GM21528 (cell line): ENCODE data around the gene ASIP.

Experiments used
- ATAC-seq: cut with Tn5 transposase; IDR thresholded peaks from one replicate; pipeline ENCODE4 v1.9.1; 2021; ENCODE audit warnings: mild to moderate bottlenecking, moderate library complexity; ENCODE audit not compliant: unreplicated experiment, low FRiP score

The ASIP gene

DNA sequence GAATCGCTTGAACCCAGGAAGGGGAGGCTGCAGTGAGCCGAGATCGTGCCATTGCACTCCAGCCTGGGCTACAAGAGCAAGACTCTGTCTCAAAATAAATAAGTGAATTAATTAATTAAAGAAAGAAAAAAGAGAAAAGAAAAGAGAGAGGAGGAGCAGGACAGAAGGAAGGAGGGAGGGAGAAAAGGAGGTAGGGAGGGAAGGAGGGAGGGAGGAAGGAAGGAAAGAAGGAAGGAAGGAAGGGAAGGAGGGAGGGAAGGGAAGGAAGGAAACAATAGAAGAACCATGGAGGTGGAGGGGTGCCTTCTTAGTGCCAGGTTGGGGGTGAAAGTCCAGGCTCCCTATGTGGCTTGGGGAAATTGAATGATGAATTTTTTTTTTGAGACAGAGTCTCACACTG, 68.5 kb downstream of the ASIP start:
- ATAC-seq: no peak

DNA sequence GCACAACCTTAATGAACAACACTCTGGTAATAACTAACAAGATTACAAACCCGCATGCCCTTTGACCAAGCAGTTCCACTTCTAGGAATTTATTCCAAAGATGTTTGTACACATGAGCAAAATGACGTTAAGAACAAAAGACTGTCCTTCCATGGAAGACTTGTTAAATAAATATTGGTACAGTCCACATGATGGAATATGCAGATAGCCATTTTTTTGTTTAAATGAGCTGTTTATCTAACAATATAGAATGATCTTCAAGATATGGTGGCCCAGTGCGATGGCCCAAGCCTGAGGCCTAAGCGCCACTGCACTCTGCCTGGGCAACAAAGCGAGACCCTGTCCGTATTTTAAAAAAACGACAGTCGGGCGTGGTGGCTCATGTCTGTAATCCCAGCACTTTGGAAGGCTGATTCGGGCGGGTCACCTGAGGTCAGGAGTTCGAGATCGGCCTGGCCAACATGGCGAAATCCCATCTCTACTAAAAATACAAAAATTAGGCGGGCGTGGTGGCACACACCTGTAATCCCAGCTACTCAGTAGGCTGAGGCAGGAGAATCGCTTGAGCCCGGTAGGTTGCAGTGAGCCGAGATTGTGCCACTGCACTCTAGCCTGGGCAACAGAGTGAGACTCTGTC, 69.4 kb downstream of the ASIP start:
- no peak for ATAC-seq

DNA sequence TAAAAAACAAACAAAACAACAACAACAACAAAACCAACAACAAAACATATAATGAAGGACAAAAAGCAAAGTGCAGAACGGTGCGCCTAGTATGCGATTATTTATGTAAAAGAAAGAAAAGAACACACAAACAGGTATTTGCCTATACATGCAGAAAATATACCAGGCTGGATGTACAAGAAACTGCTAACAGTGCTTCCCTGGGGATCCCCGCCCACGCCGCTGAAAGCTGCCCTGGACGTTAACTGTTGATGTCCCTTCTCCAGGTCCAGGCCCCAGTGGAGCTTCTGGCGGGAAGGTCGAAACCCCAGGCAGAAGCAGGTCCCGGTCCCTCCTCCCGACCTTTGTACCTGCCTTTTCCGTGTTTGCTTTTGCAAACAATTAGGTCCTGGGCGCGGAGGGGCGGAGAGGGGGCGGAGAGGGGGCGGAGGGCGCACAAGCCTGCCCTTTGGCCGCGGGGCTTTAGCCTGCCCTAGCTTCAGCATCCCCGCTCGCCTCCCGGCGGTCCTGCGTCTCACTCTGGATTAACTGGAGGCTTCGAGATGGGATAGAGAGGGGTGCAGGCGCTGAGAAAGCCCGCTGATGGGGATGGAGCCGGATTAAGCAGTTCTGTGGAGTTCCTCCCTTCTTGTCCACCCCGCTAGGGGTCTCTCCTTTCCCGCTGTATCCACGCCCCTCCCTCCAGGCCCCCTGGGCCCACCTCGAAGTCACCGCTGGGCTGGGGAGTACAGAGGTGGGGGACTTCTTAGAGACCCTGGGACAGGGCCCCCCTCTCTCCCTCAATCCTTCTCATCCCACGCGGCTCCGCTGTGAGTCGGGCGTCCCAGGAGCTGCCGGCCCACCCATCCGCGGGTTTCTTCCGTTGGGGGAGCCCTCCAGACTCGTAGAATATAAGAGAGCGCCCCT, 70.1 kb downstream of the ASIP start:
- no peak for ATAC-seq

DNA sequence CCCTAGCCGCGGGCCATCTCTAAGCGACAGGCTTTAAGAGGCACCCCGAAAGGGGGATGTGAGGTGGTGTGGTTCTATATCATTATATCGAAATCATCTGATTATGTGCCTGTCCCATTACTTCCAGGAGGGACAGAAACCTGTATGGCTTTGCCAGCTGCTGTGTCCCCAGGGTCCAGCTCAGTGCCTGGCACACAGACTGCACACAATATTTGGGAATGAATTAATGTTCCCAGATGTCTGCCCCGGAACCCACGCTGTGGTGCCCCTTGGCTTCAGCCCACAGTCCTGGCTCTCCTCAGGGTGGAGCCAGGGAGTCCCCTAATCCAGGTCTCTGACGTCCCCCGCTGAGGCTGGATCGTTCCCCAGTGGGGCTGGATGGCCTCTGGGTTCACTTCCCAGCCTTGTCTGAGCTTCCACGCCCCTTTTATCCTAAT, 70.8 kb downstream of the ASIP start:
- ATAC-seq: no peak

DNA sequence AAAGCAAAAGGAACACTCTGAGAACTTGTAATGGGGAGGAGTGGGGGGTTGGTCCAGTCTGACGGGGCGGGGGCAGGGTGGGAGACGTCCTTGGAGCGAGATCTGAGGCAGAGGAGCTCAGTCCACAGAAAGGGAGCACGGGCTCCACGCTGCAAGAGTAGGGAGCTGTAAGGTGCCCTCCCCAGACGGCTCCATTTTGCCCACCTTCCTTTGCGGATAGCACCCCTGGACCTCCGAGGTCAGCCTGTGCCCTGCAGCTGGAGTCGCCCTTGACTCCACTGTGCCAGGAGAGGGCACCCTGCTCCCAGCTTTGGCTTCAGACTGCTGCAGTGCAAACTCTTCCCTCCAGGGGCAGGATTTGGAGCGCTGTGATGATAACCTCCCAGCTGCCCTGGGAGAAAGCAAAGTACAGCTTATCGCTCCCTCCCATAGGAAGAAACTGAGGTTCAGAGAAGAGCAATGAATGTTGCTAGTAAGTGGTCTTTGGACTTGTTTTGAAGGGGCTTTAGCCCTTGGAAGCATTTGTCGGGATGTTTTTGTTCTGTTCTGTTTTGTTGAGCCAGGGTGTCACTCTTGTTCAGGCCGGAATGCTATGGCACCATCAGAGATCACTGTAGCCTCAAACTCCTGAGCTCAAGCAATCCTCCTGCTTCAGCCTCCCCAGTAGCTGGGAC, 71.5 kb downstream of the ASIP start:
- ATAC-seq: peak; percentile 85

DNA sequence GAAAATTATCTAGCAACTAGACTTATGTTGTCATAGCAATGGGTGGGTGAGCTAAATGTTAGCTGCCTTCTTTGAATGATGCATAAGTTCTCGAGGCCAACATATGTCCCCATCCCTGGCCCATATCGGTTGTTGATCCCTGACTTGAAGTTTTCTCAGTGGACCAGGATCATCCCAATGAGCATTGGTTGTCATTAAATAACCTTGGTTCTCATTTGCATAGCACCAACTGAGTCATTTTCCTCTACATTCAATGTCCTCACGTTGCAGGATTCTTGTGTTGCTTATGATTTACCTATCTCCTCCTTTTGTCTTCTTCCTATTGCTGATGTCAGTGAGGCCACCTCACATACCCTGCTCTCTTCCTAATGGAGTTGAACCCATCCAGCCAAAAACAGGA, 74.0 kb downstream of the ASIP start:
- no peak for ATAC-seq

DNA sequence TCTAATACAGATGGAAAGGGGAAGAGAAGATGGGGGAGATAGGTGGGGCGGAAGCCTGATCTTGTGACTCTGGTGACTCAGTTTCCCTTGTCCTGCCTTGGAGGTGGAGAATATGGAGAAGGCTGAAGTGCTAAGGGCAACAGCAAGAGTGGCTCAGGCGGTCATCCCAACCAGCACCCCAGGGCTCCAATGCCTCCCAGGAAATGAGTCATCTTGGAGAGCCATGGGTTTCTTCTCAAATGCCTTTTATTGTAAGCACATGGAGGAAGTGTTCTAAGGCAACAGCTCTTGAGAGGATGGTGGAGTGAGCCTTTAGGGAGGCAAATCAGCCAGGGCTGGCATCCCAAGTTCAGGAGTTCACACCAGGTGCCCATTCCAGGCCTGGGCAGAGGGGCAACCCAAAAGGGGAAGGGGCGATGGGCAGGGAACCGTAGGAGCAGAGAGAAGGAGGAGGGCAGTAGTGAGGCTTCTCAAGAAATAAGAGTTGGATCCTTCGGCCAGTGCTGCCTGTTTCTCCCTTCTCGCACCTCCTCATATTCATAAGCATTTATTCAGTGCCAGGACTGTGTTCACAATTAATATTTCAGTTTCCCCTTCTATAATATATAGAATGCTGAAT, 75.1 kb downstream of the ASIP start:
- no peak for ATAC-seq
